CD4-positive, alpha-beta T cell treated with Interferon gamma for 1 hour (primary cell): ENCODE data around the gene AP5B1.
"Not testable (repeated sequence)": the region's sequence is repeated elsewhere in the genome, so short reads cannot be mapped to it uniquely, and the experiment has no call there.

Experiments used
- DNase-seq: peaks from one replicate; pipeline ENCODE4 v3.0.0-alpha.2; 2020

The AP5B1 gene

GRCh38 chr11:65762169-65762568 is 18.6 kb downstream of the AP5B1 start:
- not testable (repeated sequence) for DNase-seq

GRCh38 chr11:65745049-65745448 is 35.7 kb downstream of the AP5B1 start:
- DNase-seq = no peak

GRCh38 chr11:65744699-65745042 is 36.1 kb downstream of the AP5B1 start:
- DNase-seq = no peak

GRCh38 chr11:65744026-65744698 is 36.6 kb downstream of the AP5B1 start:
- peak; percentile 22 for DNase-seq

GRCh38 chr11:65743681-65744025 is 37.1 kb downstream of the AP5B1 start:
- no peak for DNase-seq

GRCh38 chr11:65742353-65742752 is 38.4 kb downstream of the AP5B1 start:
- no peak for DNase-seq

- no peak for DNase-seq
Observed at GRCh38 chr11:65741185-65741584, 39.6 kb downstream of the AP5B1 start.

GRCh38 chr11:65739022-65739421 is 41.8 kb downstream of the AP5B1 start:
- no peak for DNase-seq

GRCh38 chr11:65736810-65737209 is 44.0 kb downstream of the AP5B1 start:
- DNase-seq = no peak

GRCh38 chr11:65735111-65735510 is 45.7 kb downstream of the AP5B1 start:
- DNase-seq = not testable (repeated sequence)

GRCh38 chr11:65730461-65730860 is 50.3 kb downstream of the AP5B1 start:
- DNase-seq = no peak

GRCh38 chr11:65727865-65728264 is 52.9 kb downstream of the AP5B1 start:
- DNase-seq = no peak

GRCh38 chr11:65726660-65727059 is 54.1 kb downstream of the AP5B1 start:
- no peak for DNase-seq
